RWPE1 (cell line): ENCODE results near the gene NUBPL.
"Not testable (repeated sequence)": the region's sequence is repeated elsewhere in the genome, so short reads cannot be mapped to it uniquely, and the experiment has no call there.

Source experiments
- CTCF ChIA-PET: fragments of 350-600 bp; sonication (Branson Sonifier 250); formaldehyde crosslinking; extraction: SDS; loops from one replicate; lab custom pipeline; 2021; lab: Yijun Ruan, JAX
- POLR2A ChIA-PET: fragments of 400-600 bp; formaldehyde crosslinking; extraction: SDS; loops from one replicate; lab custom pipeline; 2020; ENCODE audit warnings: antibody characterized with exemption; ENCODE audit not compliant: low non-redundant PET; lab: Yijun Ruan, JAX
- DNase-seq: peaks from one replicate; pipeline ENCODE4 v3.0.0; 2012; ENCODE audit warnings: low spot score
- H3K27ac ChIP-seq: fragments of 450-650 bp; 2 replicates; pipeline ENCODE4 v1.5.1; 2017
- TF ChIP-seq, protein P1 (sequence below): fragments of 450-650 bp; conservative IDR thresholded peaks from 2 replicates; pipeline ENCODE4 v1.5.1; 2017; ENCODE audit warnings: low read depth, mild to moderate bottlenecking

The NUBPL gene

DNA sequence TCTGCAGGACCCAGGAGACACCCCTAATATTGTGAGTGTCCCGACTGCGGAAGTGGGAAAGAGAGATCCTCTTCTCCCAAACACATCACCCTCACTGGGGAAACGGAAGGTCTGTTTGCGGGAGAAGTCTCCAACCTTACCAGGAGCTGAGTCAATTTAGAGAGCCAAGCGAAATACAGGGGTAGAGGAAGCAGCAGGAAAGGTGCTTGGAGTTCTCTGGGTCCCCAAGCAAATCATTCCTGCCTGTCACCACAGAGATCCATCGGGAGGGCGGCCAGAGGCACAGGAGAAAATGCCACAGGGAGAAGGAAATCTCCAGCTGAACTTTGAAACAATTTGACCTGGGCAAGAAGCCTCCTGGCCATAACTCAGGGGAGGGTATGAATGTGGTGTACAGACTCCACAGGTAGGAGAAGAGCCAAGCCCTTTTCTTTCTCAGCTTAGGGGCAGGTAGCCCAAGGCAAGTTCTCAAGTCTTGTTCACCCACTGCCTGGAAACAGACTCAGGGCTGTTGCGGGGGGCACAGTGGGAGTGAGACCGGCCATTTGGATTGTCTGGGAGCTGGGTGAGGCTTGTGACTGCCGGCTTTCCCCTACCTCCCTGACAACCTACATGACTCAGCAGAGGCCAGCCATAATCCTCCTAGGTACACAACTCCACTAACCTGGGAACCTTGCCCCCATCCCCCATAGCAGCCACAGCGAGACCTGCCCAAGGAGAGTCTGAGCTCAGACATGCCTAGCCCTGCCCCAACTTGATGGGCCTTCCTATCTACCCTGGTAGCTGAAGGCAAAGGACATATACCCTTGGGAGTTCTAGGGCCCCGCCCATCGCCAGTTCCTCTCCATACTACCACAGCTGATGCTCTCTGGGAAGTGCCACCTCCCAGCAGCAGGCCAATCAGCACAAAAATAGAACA is 304.0 kb downstream of the NUBPL start:
- CTCF ChIA-PET, result interaction anchor here (0.6 to 0.8 kb wide), 4 partner anchors 25 to 146 kb away, joined by 3 to 4 read pairs (median 3); no protein-coding TSS in a partner anchor
- TF ChIP-seq, protein P1, sequence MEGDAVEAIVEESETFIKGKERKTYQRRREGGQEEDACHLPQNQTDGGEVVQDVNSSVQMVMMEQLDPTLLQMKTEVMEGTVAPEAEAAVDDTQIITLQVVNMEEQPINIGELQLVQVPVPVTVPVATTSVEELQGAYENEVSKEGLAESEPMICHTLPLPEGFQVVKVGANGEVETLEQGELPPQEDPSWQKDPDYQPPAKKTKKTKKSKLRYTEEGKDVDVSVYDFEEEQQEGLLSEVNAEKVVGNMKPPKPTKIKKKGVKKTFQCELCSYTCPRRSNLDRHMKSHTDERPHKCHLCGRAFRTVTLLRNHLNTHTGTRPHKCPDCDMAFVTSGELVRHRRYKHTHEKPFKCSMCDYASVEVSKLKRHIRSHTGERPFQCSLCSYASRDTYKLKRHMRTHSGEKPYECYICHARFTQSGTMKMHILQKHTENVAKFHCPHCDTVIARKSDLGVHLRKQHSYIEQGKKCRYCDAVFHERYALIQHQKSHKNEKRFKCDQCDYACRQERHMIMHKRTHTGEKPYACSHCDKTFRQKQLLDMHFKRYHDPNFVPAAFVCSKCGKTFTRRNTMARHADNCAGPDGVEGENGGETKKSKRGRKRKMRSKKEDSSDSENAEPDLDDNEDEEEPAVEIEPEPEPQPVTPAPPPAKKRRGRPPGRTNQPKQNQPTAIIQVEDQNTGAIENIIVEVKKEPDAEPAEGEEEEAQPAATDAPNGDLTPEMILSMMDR, result no peak
- H3K27ac ChIP-seq, result peak overlapping the region; percentile 44
- peak; percentile 48 for DNase-seq
- POLR2A ChIA-PET, result interaction anchor here (1.0 kb wide), 1 partner anchor 21 kb away, joined by 3 read pairs; no protein-coding TSS in a partner anchor

DNA sequence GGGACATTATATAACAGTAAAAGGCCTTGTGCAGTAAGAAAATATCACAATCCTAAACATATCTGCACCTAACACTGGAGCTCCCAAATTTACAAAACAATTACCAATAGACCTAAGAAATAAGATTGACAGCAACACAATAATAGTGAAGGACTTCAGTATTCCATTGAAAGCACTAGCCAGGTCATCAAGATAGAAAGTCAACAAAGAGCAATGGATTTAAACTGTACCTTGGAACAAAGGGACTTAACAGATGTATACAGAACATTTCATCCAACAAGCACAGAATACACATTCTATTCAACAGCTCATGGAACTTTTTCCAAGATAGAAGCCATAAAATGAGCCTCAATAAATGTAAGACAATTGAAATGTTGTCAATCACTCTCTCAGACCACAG is 306.4 kb downstream of the NUBPL start:
- ChIA-PET POLR2A (no interaction called here), CTCF (no interaction called here)
- TF ChIP-seq, protein P1, result no peak
- no peak for DNase-seq
- H3K27ac ChIP-seq, result no peak overlapping the region

DNA sequence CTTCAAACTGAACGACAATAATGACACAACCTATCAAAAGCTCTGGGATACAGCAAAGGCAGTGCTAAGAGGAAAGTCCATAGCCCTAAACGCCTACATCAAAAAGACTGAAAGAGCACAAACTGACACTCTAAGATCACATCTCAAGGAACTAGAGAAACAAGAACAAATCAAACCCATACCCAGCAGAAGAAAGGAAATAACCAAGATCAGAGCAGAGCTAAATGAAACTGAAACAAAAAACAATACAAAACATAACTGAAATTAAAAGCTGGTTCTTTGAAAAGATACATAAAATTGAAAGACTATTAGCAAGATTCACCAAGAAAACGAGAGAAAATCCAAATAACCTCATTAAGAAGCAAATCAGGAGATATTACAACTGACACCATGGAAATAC is 306.9 kb downstream of the NUBPL start:
- CTCF ChIA-PET, POLR2A ChIA-PET, H3K27ac ChIP-seq, DNase-seq: not testable (repeated sequence)

DNA sequence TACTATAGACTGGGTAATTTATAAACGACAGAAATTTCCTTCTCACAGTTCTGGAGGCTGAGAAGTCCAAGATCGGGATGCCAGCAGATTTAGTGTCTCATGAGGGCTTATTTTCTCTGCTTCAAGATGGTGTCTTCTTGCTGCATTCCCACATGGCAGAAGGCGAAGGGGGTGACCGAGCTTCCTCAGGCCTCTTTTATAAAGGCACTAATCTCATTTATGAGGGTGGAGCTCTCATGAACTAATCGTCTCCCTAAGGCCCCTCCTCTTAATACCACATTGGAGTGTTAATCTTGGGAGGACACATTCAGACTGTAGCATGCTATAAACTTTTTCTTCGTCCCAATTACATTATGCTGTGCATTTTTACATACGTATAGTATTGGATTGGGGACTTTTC is 315.5 kb downstream of the NUBPL start:
- DNase-seq, result no peak
- CTCF ChIA-PET, result no interaction called here
- H3K27ac ChIP-seq, result no peak overlapping the region
- POLR2A ChIA-PET, result no interaction called here
- TF ChIP-seq, protein P1, result no peak

DNA sequence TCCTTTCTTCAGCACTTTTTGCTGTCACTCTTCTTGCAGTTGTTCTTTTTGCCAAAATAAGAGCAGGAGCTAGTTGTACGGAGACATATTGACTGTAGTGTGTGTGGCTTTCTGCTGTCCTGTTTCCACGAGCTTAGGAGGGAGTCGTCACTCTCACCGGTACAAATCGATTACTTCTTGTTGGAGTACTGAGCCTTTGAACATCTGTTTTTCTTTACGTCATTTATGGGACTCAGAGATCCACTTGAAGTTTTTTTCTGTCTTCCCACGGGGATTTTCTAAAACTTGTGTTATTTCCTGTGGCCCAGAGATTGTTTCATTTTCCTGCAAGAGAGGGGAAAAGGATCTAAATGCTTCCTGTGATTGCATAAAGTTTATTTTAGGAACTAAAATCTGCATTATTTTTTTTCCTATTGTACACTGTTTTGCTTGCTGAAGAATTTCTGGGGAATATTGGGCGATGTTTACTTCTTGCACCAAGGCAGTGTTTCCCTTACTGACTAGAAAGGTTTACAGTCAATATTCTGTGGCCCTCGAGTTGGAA is 316.1 kb downstream of the NUBPL start:
- ChIA-PET CTCF (no interaction called here), POLR2A (no interaction called here)
- TF ChIP-seq, protein P1, result no peak
- no peak for DNase-seq
- H3K27ac ChIP-seq, result no peak overlapping the region

DNA sequence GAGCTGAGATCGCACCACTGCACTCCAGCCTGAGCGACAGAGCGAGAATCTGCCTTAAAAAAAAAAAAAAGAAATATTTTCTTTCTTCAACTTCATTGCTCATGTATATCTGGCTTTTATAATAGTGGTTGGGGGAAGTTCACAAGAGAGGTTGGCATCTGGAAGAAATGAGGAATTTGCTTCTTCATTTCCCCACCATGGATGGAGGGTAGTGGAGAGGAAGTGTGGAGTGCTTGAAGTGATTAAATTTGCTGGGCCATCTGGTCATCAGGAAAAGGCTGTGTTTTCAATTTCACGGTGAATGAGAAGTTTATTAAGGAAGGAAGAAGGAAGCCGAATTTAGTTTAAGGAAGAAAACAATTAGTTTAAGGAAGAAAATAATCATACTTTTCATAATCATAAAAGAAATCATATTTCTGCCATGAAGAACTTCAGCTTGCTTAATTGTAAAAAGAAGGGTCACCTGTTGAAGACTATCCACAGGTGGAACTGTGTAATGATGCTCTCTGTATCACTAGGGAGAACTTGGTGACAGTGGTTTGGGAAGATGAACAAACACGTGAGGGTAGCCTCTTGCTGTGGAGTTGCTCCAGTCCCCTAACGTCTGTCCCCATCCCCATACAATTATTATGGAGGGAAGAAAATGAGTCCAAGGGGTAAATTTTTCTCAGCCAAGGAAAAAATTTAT is 318.6 kb downstream of the NUBPL start:
- CTCF ChIA-PET, result no interaction called here
- H3K27ac ChIP-seq, result no peak overlapping the region
- POLR2A ChIA-PET, result no interaction called here
- TF ChIP-seq, protein P1, result no peak
- no peak for DNase-seq
